IPS-15b (cell line): ENCODE results near the gene SNX7.

ENCODE experiments used
- H3K27me3 ChIP-seq: one replicate; pipeline ENCODE4 v1.6.1; 2013; ENCODE audit warnings: low read length; ENCODE audit not compliant: control insufficient read depth, insufficient read depth
- H3K36me3 ChIP-seq: one replicate; pipeline ENCODE4 v1.6.1; 2013; ENCODE audit warnings: low read length; ENCODE audit not compliant: control insufficient read depth, insufficient read depth
- H3K4me1 ChIP-seq: one replicate; pipeline ENCODE4 v1.6.1; 2013; ENCODE audit warnings: mild to moderate bottlenecking, low read length; ENCODE audit not compliant: control insufficient read depth, insufficient read depth
- H3K4me3 ChIP-seq: one replicate; pipeline ENCODE4 v1.5.1; 2013; ENCODE audit warnings: low read depth, low read length
- H3K9ac ChIP-seq: one replicate; pipeline ENCODE4 v1.6.1; 2013; ENCODE audit warnings: low read depth, mild to moderate bottlenecking, low read length
- H3K9me3 ChIP-seq: one replicate; pipeline ENCODE4 v1.6.1; 2013; ENCODE audit warnings: mild to moderate bottlenecking, low read length; ENCODE audit not compliant: control insufficient read depth, insufficient read depth

Gene SNX7, protein sequence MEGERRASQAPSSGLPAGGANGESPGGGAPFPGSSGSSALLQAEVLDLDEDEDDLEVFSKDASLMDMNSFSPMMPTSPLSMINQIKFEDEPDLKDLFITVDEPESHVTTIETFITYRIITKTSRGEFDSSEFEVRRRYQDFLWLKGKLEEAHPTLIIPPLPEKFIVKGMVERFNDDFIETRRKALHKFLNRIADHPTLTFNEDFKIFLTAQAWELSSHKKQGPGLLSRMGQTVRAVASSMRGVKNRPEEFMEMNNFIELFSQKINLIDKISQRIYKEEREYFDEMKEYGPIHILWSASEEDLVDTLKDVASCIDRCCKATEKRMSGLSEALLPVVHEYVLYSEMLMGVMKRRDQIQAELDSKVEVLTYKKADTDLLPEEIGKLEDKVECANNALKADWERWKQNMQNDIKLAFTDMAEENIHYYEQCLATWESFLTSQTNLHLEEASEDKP

GRCh38 chr1:98661544-98662355 is at the start of gene SNX7:
Gene SNX7 (plus strand): TSS chr1:98661721. CDS start chr1:98661732, 11 bp downstream.
- Histone ChIP-seq H3K36me3 (no peaks in the 10 kb centered on the region), H3K27me3 (peaks cover 3% of the 10 kb centered on the region), H3K9me3 (no peaks in the 10 kb centered on the region), H3K4me1 (peaks cover 2% of the 10 kb centered on the region), H3K4me3 (peak within 1 kb of the TSS; percentile 79), H3K9ac (peak within 1 kb of the TSS; percentile 32)

DNA sequence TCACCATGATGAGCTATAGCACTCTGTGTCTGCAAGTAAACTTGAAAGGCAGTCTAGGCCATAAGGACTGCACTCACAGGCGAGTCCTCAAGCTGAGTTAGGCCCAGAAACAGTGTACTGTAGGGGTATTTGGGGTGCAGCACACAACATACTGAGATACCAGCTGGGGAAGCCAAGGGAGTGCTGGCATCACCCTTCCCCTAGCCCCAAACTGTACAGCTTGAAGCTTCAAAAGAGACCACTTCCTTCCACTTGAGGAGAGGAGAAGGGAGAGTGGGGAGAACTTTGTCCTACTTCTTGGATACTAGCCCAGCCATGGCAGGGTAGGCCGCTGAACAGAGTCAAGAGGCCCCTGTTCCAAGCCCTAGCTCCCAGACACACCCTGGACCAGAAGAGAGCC is 24.2 kb upstream of the SNX7 start:
- no peaks in the 10 kb centered on the region for H3K9me3 ChIP-seq
- H3K4me3 ChIP-seq: no peak overlapping the region
- no peaks in the 10 kb centered on the region for H3K27me3 ChIP-seq
- H3K36me3 ChIP-seq: no peaks in the 10 kb centered on the region
- no peaks in the 10 kb centered on the region for H3K4me1 ChIP-seq
- no peak overlapping the region for H3K9ac ChIP-seq

- Histone ChIP-seq H3K9me3 (no peaks in the 10 kb centered on the region), H3K4me3 (no peak overlapping the region), H3K27me3 (no peaks in the 10 kb centered on the region), H3K4me1 (no peaks in the 10 kb centered on the region), H3K36me3 (no peaks in the 10 kb centered on the region), H3K9ac (no peak overlapping the region)
Measured at GRCh38 chr1:98638185-98638584, 23.3 kb upstream of the SNX7 start.

DNA sequence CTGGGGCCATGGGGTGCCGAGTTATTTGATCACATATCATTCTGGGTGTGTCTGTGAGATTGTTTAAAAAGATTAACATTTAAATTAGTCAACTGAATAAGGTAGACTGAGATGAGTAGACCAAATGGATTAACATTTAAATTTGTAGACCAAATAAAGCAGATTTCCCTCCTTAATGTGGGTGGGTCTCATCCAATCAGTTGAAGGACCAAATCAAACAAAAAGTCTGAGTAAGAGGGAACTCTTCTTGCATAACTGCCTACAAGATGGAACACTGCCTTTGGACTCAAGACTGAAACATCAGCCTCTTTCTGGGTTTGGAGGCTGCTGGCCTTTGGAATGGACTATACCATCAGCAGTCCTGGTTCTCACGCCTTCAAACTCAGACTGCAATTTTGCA is 17.0 kb upstream of the SNX7 start:
- Histone ChIP-seq H3K27me3 (no peaks in the 10 kb centered on the region), H3K4me1 (no peaks in the 10 kb centered on the region), H3K9ac (no peak overlapping the region), H3K9me3 (no peaks in the 10 kb centered on the region), H3K4me3 (no peak overlapping the region), H3K36me3 (no peaks in the 10 kb centered on the region)

- Histone ChIP-seq H3K36me3 (no peaks in the 10 kb centered on the region), H3K27me3 (no peaks in the 10 kb centered on the region), H3K4me1 (no peaks in the 10 kb centered on the region), H3K9me3 (no peaks in the 10 kb centered on the region), H3K4me3 (no peak overlapping the region), H3K9ac (no peak overlapping the region)
Measured at GRCh38 chr1:98651116-98651632, 10.3 kb upstream of the SNX7 start.

DNA sequence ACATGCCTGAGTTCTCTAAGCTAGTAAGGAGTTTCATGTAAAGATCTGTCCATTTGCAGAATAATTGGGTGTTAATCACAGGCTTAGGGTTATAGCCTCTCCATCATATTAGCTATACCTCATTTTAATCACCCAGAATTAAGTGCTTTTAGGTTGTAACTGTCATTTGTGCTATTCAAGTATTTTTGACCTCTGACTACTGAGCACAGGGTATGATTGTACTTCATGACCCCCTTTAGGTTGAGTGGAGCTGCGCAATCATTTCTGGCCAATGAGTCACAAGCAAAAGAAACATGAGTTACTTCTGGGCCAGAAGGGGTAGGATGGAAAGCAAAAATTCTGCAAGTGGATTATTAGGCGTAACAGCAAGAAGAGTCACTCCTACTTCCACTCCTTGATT is 8.4 kb upstream of the SNX7 start:
- H3K36me3 ChIP-seq: no peaks in the 10 kb centered on the region
- H3K9me3 ChIP-seq: no peaks in the 10 kb centered on the region

DNA sequence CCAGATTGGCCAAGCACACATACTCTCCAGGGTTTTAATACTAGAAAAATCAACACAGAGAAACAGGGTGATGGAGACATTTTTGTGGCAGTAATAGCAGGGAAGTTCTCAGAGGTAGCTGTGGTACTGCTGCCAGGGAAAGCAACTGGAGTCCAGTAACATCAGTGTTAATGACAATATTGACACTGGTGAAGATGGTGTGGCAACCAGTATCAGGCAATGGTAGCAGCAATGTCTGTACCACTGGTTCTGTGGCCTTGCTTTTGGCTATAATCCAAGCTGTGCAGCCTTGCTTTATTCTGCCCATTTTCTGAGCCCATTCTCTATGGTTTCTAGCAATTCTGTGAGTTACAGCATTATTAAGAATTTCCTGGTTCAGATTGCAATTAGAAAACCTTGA is 1.6 kb upstream of the SNX7 start:
- peaks cover 3% of the 10 kb centered on the region for H3K27me3 ChIP-seq
- no peak overlapping the region for H3K4me3 ChIP-seq
- no peaks in the 10 kb centered on the region for H3K9me3 ChIP-seq
- H3K4me1 ChIP-seq: peaks cover 2% of the 10 kb centered on the region
- H3K36me3 ChIP-seq: no peaks in the 10 kb centered on the region
- no peak overlapping the region for H3K9ac ChIP-seq

More for the DNA sequence above, 8.4 kb upstream of the SNX7 start:
- no peaks in the 10 kb centered on the region for H3K27me3 ChIP-seq
- H3K9ac ChIP-seq: no peak overlapping the region
- no peak overlapping the region for H3K4me3 ChIP-seq
- H3K4me1 ChIP-seq: no peaks in the 10 kb centered on the region

DNA sequence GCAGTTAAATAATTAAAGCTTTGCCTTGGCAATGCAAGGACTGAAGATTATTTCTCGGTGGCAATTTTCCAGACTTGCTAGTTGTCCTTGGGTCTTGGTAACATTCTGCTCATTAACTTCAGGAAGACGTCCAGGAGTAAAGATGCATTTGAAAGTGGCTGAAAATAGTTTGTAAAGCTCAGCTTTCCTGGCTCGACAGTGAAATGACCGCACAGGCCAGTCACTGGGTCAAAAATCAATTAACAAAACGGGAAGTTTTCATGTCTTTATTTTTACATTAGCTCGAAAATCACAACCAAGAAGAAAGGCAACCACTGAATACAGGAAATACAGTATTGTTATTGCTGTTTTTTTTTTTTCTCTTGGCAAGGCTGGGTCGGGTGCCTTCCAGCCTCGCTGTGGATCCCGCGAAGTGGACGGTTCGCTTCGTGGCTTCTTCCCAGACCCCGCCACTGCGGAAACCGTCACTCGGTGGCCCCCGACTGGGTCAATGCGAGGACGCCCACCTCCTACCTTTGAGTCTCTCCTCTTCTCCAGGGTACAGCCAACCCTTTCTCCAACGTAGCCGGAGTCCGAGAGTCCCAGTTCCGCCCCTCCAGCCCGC is 479 bp upstream of the SNX7 start:
- H3K4me1 ChIP-seq: peaks cover 2% of the 10 kb centered on the region
- H3K9ac ChIP-seq: no peak overlapping the region
- no peaks in the 10 kb centered on the region for H3K9me3 ChIP-seq
- H3K4me3 ChIP-seq: peak overlapping the region; percentile 79
- H3K27me3 ChIP-seq: peaks cover 3% of the 10 kb centered on the region
- no peaks in the 10 kb centered on the region for H3K36me3 ChIP-seq

DNA sequence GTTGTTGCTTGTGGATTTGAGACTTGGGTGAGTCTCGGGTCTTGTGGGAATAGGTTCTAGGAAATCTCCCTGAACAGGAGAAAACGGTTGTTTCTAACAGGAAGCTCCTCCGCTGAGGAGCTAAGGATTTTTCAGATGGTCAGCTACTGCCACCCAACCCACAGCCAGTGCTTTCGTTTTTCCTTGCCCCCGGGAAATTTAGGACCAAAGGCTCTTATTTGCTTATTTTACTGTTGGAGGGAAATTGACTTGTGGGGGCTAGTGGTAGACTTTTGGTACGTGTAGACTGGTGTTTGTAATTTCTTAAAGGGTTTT is 792 bp downstream of the SNX7 start:
- H3K9ac ChIP-seq: peak overlapping the region; percentile 32

GRCh38 chr1:98668733-98669132 is 7.2 kb downstream of the SNX7 start:
- Histone ChIP-seq H3K27me3 (no peaks in the 10 kb centered on the region), H3K36me3 (no peaks in the 10 kb centered on the region), H3K4me3 (no peak overlapping the region), H3K4me1 (no peaks in the 10 kb centered on the region), H3K9me3 (no peaks in the 10 kb centered on the region), H3K9ac (no peak overlapping the region)

More for the DNA sequence above, 792 bp downstream of the SNX7 start:
- peaks cover 3% of the 10 kb centered on the region for H3K27me3 ChIP-seq
- H3K36me3 ChIP-seq: no peaks in the 10 kb centered on the region
- H3K4me3 ChIP-seq: peak overlapping the region; percentile 61
- no peaks in the 10 kb centered on the region for H3K9me3 ChIP-seq
- peaks cover 2% of the 10 kb centered on the region for H3K4me1 ChIP-seq

DNA sequence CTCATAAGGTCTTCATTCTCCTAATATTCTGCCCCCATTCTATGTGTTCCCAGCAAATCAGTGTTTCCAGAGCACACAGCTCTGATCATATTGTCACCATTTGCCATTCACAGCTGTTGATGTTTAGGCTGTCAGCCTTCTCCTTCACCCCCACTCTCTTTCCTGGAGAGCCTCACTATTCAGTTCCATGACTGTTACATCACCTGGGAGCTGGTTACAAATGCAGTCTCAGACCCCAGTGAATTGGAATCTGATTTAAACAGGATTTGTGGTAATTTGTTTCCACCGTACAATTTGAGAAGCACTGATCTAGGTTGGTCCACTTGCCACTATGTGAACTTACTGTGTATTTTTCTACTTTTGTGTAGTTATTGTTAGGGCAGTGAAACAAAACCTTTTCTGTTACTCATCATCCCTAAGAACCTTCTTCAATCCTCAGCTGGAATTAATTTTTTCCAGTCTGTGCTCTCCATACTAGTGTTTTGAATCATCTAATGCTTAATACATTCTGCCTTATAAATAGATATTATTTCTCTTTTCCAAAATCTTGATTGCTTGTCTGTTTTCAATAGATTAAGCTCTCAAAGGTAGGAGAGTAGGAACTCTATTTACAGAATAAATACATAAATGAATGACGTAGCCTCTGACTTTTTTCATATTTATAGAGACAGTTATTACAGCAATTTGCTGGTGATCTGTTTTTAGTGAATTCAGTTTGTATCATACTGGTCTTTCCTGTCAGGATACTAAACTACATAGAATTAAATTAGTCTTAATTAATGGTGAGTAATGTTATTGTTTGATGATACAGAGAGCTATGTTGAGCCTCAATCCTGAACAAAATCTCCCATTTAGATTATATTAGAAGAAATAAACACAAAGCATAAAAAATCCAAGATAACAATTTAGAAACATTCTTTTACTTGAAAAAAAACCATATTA is 8.1 kb downstream of the SNX7 start:
- no peak overlapping the region for H3K4me3 ChIP-seq
- H3K4me1 ChIP-seq: no peaks in the 10 kb centered on the region
- no peaks in the 10 kb centered on the region for H3K27me3 ChIP-seq
- H3K36me3 ChIP-seq: no peaks in the 10 kb centered on the region
- H3K9ac ChIP-seq: no peak overlapping the region
- H3K9me3 ChIP-seq: no peaks in the 10 kb centered on the region
